GM12878 (cell line): Measurements from ENCODE around the gene RSRC1. TPM values are rescaled to one million over a fixed set of nuclear protein-coding genes. Genes with fewer than 3 reads are reported as not detected.

Experiments
- CBFB ChIP-seq: IDR thresholded peaks from 2 replicates; pipeline ENCODE4 v1.6.1; 2016; ENCODE audit warnings: antibody characterized with exemption, low read depth
- CTCF ChIP-seq, 3 experiments: IDR thresholded peaks in 2 of 3; conservative IDR thresholded peaks in 1 of 3; 2 replicates each; pipeline ENCODE4 v1.5.1; 2011; ENCODE audit warnings: low read depth in 3 of 3, low read length in 3 of 3, mild to moderate bottlenecking in 3 of 3, control low read depth in 2 of 3, moderate library complexity in 2 of 3, inconsistent platforms in 1 of 3, mixed read lengths in 1 of 3; ENCODE audit not compliant: control insufficient read depth in 2 of 3, insufficient read depth in 1 of 3; ENCODE audit errors: extremely low read depth in 1 of 3
- ELK1 ChIP-seq: IDR thresholded peaks from 2 replicates; pipeline ENCODE4 v1.6.1; 2012; ENCODE audit warnings: low read depth, low read length, improper control_type of control experiment
- GABPA ChIP-seq: IDR thresholded peaks from 2 replicates; pipeline ENCODE4 v1.6.1; 2014; ENCODE audit warnings: antibody characterized with exemption, low read depth, mild to moderate bottlenecking, inconsistent platforms
- NFYB ChIP-seq: IDR thresholded peaks from 2 replicates; pipeline ENCODE4 v1.6.1; 2011; ENCODE audit warnings: low read depth, mild to moderate bottlenecking, low read length, improper control_type of control experiment, moderate library complexity; ENCODE audit not compliant: insufficient read depth
- NR2C1 ChIP-seq: fragments of 450-650 bp; IDR thresholded peaks from 2 replicates; pipeline ENCODE4 v1.6.1; 2017; ENCODE audit warnings: antibody characterized with exemption, mild to moderate bottlenecking, moderate library complexity
- RCOR1 ChIP-seq: conservative IDR thresholded peaks from 2 replicates; pipeline ENCODE4 v1.6.1; 2012; ENCODE audit warnings: low read depth, low read length, improper control_type of control experiment
- SMAD1 ChIP-seq: fragments of 450-650 bp; IDR thresholded peaks from 2 replicates; pipeline ENCODE4 v1.6.1; 2018; ENCODE audit warnings: mild to moderate bottlenecking, low read depth; ENCODE audit not compliant: partially characterized antibody
- SMC3 ChIP-seq: IDR thresholded peaks from 2 replicates; pipeline ENCODE4 v1.6.1; 2011; ENCODE audit warnings: low read length, improper control_type of control experiment, borderline replicate concordance
- USF1 ChIP-seq: IDR thresholded peaks from 2 replicates; pipeline ENCODE4 v1.6.1; 2011; ENCODE audit warnings: borderline replicate concordance, low read depth, mild to moderate bottlenecking, moderate library complexity, mixed read lengths, low read length; ENCODE audit not compliant: insufficient read depth; ENCODE audit errors: extremely low read length
- polyA plus RNA-seq, 11 experiments: library from polyadenylated mRNA; depleted of rRNA in 4 of 11; unstranded in 6 of 11; stranded (reverse) in 5 of 11; fragments of >200 nt; fragmentation: Nextera tagmentation in 4 of 11; fragmentation: Illumina TruSeq in 1 of 11; extraction: Ambion mirVana in 4 of 11; extraction: Trizol in 1 of 11; gene quantifications; 1 replicate in 1 of 11; 2 replicates in 10 of 11; pipeline versions ENCODE4 v1.2.1 to v1.2.3, GENCODE V29; 2011 to 2016; ENCODE audit warnings: inconsistent platforms in 2 of 11, missing spikeins in 2 of 11, low read depth in 1 of 11
- total RNA-seq, 4 experiments: library from RNA; depleted of rRNA in 3 of 4; stranded (reverse); fragments of >200 nt in 3 of 4; fragmentation: Illumina TruSeq in 1 of 4; extraction: Trizol in 1 of 4; gene quantifications; 2 replicates each; pipeline versions ENCODE4 v1.2.1 to v1.2.3, GENCODE V29; 2013 to 2021

Gene RSRC1
- total and polyA plus RNA-seq, 10 of the 15 experiments (the other 5 are each of a cell fraction or from before 2014, with no cell fraction given): 16.4 to 85.9 (median 42.0) TPM

DNA sequence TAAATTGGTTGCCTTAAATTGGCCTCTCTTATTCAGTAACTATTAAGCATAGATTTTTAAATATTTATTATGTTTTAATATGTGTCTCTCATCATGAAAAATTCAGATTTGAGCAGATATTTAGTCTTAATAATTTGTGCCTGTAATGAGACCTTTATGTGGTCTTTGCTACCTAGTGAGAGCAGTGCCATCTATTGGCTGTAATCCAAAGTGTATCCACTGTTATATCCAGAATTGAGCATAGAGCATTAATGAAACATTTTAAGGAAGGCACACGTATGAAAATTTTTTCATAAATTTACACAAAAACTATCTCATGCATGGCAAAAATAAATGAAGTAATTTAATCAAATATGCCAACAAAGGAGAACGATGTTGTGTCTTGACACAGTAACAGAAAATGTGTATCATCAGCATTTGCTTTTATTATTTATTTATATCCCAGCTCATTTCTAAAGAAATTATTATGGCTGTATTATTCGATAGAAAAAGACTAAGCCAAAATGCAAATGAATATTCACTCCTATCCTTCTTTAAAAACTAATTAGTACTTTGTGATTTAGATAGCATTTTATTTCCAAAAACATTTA lies 203.5 kb downstream of the RSRC1 start (continued):
- TF ChIP-seq CTCF (IDR thresholded peaks at IDR 0.05 in 2 of 3, conservative IDR thresholded peaks at IDR 0.05 in 1 of 3; ENCODE audit: control insufficient read depth in 2 of 3, extremely low read depth in 1 of 3, insufficient read depth in 1 of 3, low read depth in 3 of 3, low read length in 3 of 3) (peak; percentile 48 to 71 (median 59); a peak in 5 of 6 replicates), USF1 (no peak), GABPA (no peak), RCOR1 (no peak), ELK1 (no peak), NR2C1 (no peak), SMAD1 (no peak), CBFB (no peak), SMC3 (peak; percentile 62; the same call in 1 of the 2 replicates), NFYB (no peak)
- TF ChIP-seq, all 136 proteins: peak for 4
